AG04450 (cell line): ENCODE results near the gene SLC22A23. TPM values are rescaled to one million over a fixed set of nuclear protein-coding genes. Genes with fewer than 3 reads are reported as not detected.
"Not testable (repeated sequence)": the region's sequence is repeated elsewhere in the genome, so short reads cannot be mapped to it uniquely, and the experiment has no call there.

Experiments
- CTCF ChIA-PET: fragments of 300-600, 350-600 bp; formaldehyde crosslinking; extraction: SDS; loops from one replicate; lab custom pipeline; 2022; ENCODE audit warnings: antibody characterized with exemption, inconsistent platforms; lab: Charles Lee
- POLR2A ChIA-PET: fragments of 350-600 bp; formaldehyde crosslinking; extraction: SDS; loops from one replicate; lab custom pipeline; 2021; ENCODE audit warnings: antibody characterized with exemption, inconsistent platforms; lab: Yijun Ruan, JAX
- DNase-seq: peaks from one replicate; pipeline ENCODE4 v3.0.0-alpha.2; 2011; ENCODE audit warnings: low read depth, low spot score
- H3K27ac ChIP-seq: one replicate; pipeline ENCODE4 v1.5.1; 2012; ENCODE audit warnings: low read depth, low read length, control low read depth
- H3K27me3 ChIP-seq: one replicate; pipeline ENCODE4 v1.6.0; 2012; ENCODE audit warnings: low read length; ENCODE audit not compliant: control insufficient read depth, insufficient read depth
- H3K4me3 ChIP-seq: 2 replicates; pipeline ENCODE4 v1.5.1; 2011; ENCODE audit warnings: mild to moderate bottlenecking, low read depth, low read length, control low read depth
- H3K9me3 ChIP-seq: 2 replicates; pipeline ENCODE4 v1.5.1; 2012; ENCODE audit warnings: low read length; ENCODE audit not compliant: control insufficient read depth, insufficient read depth
- polyA plus RNA-seq: library from polyadenylated mRNA; depleted of rRNA; stranded (reverse); fragments of >200 nt; gene quantifications from 2 replicates; pipeline ENCODE4 v1.2.3, GENCODE V29; 2011
- TF ChIP-seq, protein P1 (sequence below): IDR thresholded peaks from 2 replicates; pipeline ENCODE4 v1.5.1; 2011; ENCODE audit warnings: low read depth, low read length, control low read depth, inconsistent platforms

SLC22A23 gene
- polyA plus RNA-seq, 1 experiment, result not detected

DNA sequence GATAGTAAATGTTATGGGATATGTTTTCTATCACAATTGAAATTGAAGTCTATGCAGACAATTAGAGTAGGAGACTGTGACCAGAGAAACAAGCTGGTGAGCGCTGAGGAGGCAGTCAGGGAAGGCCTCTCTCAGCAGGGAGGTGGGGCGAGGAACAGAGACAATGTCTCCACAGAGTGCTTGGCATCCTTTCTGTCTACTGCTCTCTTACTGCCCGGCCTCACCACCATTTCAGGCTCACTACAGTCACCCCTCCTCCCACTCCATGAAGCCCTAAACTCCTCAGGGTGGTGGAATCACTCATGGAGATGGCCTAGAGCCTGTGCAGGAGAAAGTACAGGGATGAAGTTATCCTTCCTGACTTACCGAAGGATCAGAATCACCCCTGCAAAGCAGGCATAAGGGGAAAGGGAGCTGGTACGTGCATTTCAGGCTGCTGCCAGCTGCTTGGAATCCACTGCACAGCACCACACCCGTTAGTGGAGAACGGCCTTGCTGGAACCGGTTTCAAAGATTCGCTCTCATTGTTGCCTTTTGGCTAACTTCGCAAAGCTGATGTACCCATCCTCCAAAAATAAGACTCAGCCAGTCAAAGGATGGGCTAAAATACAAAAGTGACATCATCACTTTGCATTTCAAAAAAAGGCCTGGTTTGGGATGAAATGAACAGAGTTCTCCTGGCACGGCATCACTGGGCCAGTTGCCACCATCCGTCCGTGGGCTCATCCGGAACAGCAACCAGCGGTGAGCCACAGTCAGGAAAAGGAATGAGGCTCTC is 67.3 kb downstream of the SLC22A23 start:
- Histone ChIP-seq H3K27me3 (peaks cover 48% of the 10 kb centered on the region), H3K9me3 (peaks cover 6% of the 10 kb centered on the region; the same call in 1 of the 2 replicates), H3K4me3 (no peak overlapping the region), H3K27ac (no peak overlapping the region)
- TF ChIP-seq, protein P1, sequence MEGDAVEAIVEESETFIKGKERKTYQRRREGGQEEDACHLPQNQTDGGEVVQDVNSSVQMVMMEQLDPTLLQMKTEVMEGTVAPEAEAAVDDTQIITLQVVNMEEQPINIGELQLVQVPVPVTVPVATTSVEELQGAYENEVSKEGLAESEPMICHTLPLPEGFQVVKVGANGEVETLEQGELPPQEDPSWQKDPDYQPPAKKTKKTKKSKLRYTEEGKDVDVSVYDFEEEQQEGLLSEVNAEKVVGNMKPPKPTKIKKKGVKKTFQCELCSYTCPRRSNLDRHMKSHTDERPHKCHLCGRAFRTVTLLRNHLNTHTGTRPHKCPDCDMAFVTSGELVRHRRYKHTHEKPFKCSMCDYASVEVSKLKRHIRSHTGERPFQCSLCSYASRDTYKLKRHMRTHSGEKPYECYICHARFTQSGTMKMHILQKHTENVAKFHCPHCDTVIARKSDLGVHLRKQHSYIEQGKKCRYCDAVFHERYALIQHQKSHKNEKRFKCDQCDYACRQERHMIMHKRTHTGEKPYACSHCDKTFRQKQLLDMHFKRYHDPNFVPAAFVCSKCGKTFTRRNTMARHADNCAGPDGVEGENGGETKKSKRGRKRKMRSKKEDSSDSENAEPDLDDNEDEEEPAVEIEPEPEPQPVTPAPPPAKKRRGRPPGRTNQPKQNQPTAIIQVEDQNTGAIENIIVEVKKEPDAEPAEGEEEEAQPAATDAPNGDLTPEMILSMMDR, result no peak
- DNase-seq, result no peak
- CTCF ChIA-PET, result no interaction called here
- POLR2A ChIA-PET, result no interaction called here

DNA sequence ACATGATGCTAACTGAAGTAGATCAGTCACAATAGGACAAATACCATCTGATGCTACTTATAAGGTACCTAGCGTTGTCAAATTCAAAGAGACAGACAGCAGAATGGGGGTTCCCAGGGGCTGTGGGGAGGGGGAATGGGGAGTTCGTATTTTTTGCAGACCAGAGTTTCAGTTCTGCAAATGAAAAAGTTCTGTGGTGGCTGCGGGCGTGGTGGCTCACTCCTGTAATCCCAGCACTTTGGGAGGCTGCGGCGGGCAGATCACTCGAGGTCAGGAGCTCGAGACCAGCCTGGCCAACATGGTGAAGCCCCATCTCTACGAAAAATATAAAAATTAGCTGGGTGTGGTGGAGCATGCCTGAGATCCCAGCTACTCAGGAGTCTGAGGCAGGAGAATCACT is 68.1 kb downstream of the SLC22A23 start:
- peaks cover 44% of the 10 kb centered on the region for H3K27me3 ChIP-seq
- DNase-seq, result no peak
- TF ChIP-seq, protein P1, result no peak
- ChIA-PET POLR2A (no interaction called here), CTCF (no interaction called here)
- H3K4me3 ChIP-seq, result no peak overlapping the region
- peaks cover 6% of the 10 kb centered on the region; the same call in 1 of the 2 replicates for H3K9me3 ChIP-seq
- no peak overlapping the region for H3K27ac ChIP-seq

DNA sequence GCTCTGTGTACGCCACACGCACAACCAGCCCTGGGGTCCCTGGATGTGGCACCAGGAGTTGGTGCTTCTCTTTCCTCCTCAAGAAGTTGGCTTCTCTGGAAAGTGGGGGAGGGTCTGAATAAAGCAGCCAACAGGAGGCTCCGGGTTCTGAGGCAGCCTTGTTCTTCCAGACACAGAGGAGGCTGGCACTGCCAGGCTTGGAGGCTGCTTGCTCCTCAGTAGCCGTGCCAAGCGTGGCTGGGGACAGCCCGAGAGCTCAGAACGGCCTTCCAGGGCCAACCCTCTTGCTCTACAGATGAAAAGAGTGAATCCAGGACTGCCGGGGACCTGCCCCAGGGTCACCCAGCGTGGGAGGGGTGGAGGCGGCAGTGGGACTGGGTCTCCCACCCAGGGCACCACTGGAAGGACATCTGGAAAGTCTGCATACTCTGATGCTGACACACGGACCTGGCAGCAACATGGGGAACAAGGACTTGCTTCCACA is 70.4 kb downstream of the SLC22A23 start:
- ChIA-PET CTCF (no interaction called here), POLR2A (no interaction called here)
- H3K4me3 ChIP-seq, result no peak overlapping the region
- H3K27ac ChIP-seq, result no peak overlapping the region
- H3K9me3 ChIP-seq, result peaks cover 6% of the 10 kb centered on the region; the same call in 1 of the 2 replicates
- DNase-seq, result no peak
- peaks cover 26% of the 10 kb centered on the region for H3K27me3 ChIP-seq
- TF ChIP-seq, protein P1, result no peak

DNA sequence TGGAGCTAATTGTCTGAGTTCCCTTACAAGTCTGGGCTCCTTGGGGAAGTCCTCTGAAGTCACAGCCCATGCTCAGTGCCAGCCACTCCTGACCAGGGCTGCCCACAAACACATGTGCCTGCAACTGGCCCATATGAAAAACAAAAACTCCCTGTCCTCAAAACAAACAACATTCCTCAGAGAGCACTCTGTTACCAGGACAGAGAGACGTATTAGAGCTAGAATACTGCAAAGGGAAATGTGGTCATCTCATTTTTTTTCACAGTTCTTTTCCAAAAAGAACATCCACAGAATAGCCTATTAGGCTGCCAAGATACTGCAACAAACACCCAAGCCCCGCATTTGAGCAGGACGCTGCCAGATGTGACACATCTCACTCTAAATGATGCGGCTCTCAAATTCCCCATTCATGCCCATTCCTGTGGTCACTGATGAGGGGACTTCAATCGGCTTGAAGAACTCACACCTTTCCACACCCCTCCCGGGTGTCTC is 71.1 kb downstream of the SLC22A23 start:
- POLR2A ChIA-PET, result no interaction called here
- CTCF ChIA-PET, result no interaction called here
- peaks cover 6% of the 10 kb centered on the region; the same call in 1 of the 2 replicates for H3K9me3 ChIP-seq
- no peak for DNase-seq
- H3K27me3 ChIP-seq, result peaks cover 28% of the 10 kb centered on the region
- TF ChIP-seq, protein P1, result no peak
- no peak overlapping the region for H3K4me3 ChIP-seq
- no peak overlapping the region for H3K27ac ChIP-seq

DNA sequence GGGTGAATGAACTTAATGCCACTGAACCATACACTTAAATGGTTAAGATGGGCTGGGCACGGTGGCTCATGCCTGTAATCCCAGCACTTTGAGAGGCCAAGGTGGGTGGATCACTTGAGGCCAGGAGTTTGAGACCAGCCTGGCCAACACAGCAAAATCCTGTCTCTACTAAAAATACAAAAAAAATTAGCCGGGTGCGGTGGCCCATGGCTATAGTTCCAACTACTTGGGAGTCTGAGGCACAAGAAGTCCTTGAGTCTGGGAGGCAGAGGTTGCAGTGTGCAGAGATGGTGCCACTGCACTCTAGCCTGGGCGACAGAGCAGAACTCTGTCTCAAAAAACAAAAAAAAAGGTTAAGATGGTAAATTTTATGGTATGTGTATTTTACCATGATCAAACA is 71.7 kb downstream of the SLC22A23 start:
- H3K27ac ChIP-seq, H3K9me3 ChIP-seq, CTCF ChIA-PET, DNase-seq, POLR2A ChIA-PET, H3K4me3 ChIP-seq: not testable (repeated sequence)
- peaks cover 30% of the 10 kb centered on the region for H3K27me3 ChIP-seq
